Hippocampal formation (tissue), 2 donors: ENCODE results near the gene NCAPD3.

Experiments used
- DNase-seq, 2 donors: peaks; one replicate each; lab custom pipeline; 2025; lab: John Stamatoyannopoulos, UW

Gene NCAPD3

GRCh38 chr11:134252346-134253187, 28.8 kb upstream of the NCAPD3 start:
- no peak for DNase-seq

GRCh38 chr11:134250675-134251074, 26.9 kb upstream of the NCAPD3 start:
- DNase-seq = no peak

GRCh38 chr11:134250246-134250645, 26.5 kb upstream of the NCAPD3 start:
- no peak for DNase-seq

GRCh38 chr11:134248910-134249480, 25.2 kb upstream of the NCAPD3 start:
- no peak for DNase-seq

- DNase-seq = no peak
These were observed 22.9 kb upstream of the NCAPD3 start for GRCh38 chr11:134246678-134247077.

- no peak for DNase-seq
These were observed 22.3 kb upstream of the NCAPD3 start for GRCh38 chr11:134246100-134246499.

- DNase-seq = no peak
These were observed 21.7 kb upstream of the NCAPD3 start for GRCh38 chr11:134245434-134245833.

- no peak for DNase-seq
These were observed 20.8 kb upstream of the NCAPD3 start for GRCh38 chr11:134244593-134244992.

- DNase-seq = no peak
These were observed 20.1 kb upstream of the NCAPD3 start for GRCh38 chr11:134243913-134244312.

GRCh38 chr11:134242376-134242775, 18.6 kb upstream of the NCAPD3 start:
- no peak for DNase-seq

- no peak for DNase-seq
These were observed 16.8 kb upstream of the NCAPD3 start for GRCh38 chr11:134240592-134240991.

- no peak for DNase-seq
These were observed 15.2 kb upstream of the NCAPD3 start for GRCh38 chr11:134238956-134239355.

- DNase-seq = no peak
These were observed 13.8 kb upstream of the NCAPD3 start for GRCh38 chr11:134237557-134237922.

- no peak for DNase-seq
These were observed 13.2 kb upstream of the NCAPD3 start for GRCh38 chr11:134236834-134237556.

- no peak for DNase-seq
These were observed 11.6 kb upstream of the NCAPD3 start for GRCh38 chr11:134235399-134235798.

GRCh38 chr11:134233729-134234179, 10.0 kb upstream of the NCAPD3 start:
- DNase-seq = no peak

- DNase-seq = no peak
These were observed 8.3 kb upstream of the NCAPD3 start for GRCh38 chr11:134231958-134232659.

GRCh38 chr11:134230339-134230738, 6.6 kb upstream of the NCAPD3 start:
- DNase-seq = no peak

- DNase-seq = no peak
These were observed 5.5 kb upstream of the NCAPD3 start for GRCh38 chr11:134229126-134229790.

- DNase-seq = no peak
These were observed 4.9 kb upstream of the NCAPD3 start for GRCh38 chr11:134228625-134229024.

GRCh38 chr11:134226806-134227325, 3.1 kb upstream of the NCAPD3 start:
- DNase-seq = no peak
